Activated naive CD8-positive, alpha-beta T cell treated with anti-CD3 and anti-CD28 coated beads for 36 hours (primary cell): ENCODE measurements around the gene VWC2L. TPM values are rescaled to one million over a fixed set of nuclear protein-coding genes. Genes with fewer than 3 reads are reported as not detected.

Experiments used
- DNase-seq: peaks from one replicate; pipeline ENCODE4 v3.0.0; 2021
- H3K27ac Mint-ChIP-seq: one replicate; pipeline ENCODE4 v1.8.0; 2022; ENCODE audit warnings: mild to moderate bottlenecking, moderate library complexity, mixed read lengths
- H3K27me3 Mint-ChIP-seq: one replicate; pipeline ENCODE4 v1.8.0; 2022; ENCODE audit warnings: mild to moderate bottlenecking, mixed read lengths
- H3K36me3 Mint-ChIP-seq: one replicate; pipeline ENCODE4 v1.8.0; 2021; ENCODE audit warnings: mild to moderate bottlenecking, mixed read lengths
- H3K4me1 Mint-ChIP-seq: one replicate; pipeline ENCODE4 v1.8.0; 2021; ENCODE audit warnings: mixed read lengths
- H3K4me3 Mint-ChIP-seq: one replicate; pipeline ENCODE4 v1.8.0; 2022; ENCODE audit warnings: mild to moderate bottlenecking, moderate library complexity, mixed read lengths
- H3K9me3 Mint-ChIP-seq: one replicate; pipeline ENCODE4 v1.8.0; 2022; ENCODE audit warnings: mixed read lengths
- total RNA-seq, 2 experiments: library from RNA; stranded (reverse); gene quantifications; one replicate each; pipeline ENCODE4 v1.2.3, GENCODE V29; 2021

The VWC2L gene
- total RNA-seq, 2 experiments from 2014 or later: not detected

- H3K36me3 Mint-ChIP-seq: no peaks in the 10 kb centered on the region
- H3K4me3 Mint-ChIP-seq: no peak overlapping the region
These were observed 132.0 kb downstream of the VWC2L start for GRCh38 chr2:214542866-214543265.

GRCh38 chr2:214543386-214543955, 132.6 kb downstream of the VWC2L start:
- no peak for DNase-seq
- Mint-ChIP-seq H3K9me3 (no peaks in the 10 kb centered on the region), H3K27ac (no peak overlapping the region), H3K36me3 (no peaks in the 10 kb centered on the region), H3K4me1 (peaks cover 1% of the 10 kb centered on the region), H3K27me3 (no peaks in the 10 kb centered on the region), H3K4me3 (no peak overlapping the region)

More at GRCh38 chr2:214542866-214543265, 132.0 kb downstream of the VWC2L start:
- Mint-ChIP-seq H3K9me3 (no peaks in the 10 kb centered on the region), H3K4me1 (peaks cover 1% of the 10 kb centered on the region), H3K27ac (no peak overlapping the region), H3K27me3 (no peaks in the 10 kb centered on the region)
- no peak for DNase-seq

DNA sequence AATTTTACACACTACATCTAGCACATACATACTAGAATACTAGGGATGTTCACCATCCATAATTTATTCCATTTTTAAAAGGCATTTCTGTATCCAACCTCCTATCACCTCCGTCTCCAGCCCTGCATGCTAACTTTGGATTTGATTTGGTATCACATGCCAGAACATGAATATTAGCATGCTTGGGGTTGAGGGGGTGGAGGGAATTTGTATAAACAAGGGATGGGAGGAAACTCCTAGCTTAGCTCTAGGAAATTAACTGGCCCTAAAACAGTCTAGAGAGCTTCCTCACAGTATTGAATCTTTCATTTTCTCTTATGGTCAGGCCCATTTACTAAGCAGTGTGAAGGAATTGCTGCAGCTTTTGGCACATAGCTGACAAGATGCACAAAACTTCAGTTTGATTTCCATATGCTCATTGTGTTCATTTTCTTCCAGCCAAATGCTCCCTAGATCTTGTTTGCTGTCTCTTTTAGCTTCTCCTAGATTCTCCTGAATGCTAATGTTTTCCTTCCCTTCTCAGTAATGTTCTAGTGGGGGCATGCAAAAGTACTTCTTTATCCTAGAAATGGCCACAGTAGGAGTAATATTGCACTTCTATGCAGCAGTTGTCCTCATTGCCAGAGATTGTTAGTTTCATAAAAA, 135.2 kb downstream of the VWC2L start:
- H3K36me3 Mint-ChIP-seq: no peaks in the 10 kb centered on the region

DNA sequence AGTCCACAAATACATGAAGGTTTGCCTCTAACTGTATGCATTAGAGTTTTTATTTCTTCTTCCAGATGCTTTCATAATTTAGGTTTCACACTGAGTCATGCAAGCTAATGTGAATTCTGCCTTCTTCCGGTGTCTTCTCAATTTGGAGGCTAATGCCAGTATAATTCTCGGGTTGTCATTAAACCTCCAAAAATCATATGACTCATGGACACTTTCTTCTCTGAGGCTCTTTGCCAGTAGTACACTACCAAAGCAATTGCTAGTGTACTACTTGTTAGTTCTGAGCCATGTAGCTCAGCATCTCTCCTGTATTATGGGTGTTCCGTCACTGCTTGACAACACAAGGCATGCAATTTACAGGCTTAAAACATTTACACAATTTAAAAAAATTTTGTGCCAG, 137.1 kb downstream of the VWC2L start:
- no peaks in the 10 kb centered on the region for H3K27me3 Mint-ChIP-seq
- H3K9me3 Mint-ChIP-seq: no peaks in the 10 kb centered on the region
- H3K27ac Mint-ChIP-seq: no peak overlapping the region
- no peak overlapping the region for H3K4me3 Mint-ChIP-seq
- no peaks in the 10 kb centered on the region for H3K36me3 Mint-ChIP-seq
- DNase-seq: no peak
- H3K4me1 Mint-ChIP-seq: peaks cover 1% of the 10 kb centered on the region

More for the DNA sequence above, 135.2 kb downstream of the VWC2L start:
- H3K27me3 Mint-ChIP-seq: no peaks in the 10 kb centered on the region
- DNase-seq: no peak
- H3K9me3 Mint-ChIP-seq: no peaks in the 10 kb centered on the region
- no peak overlapping the region for H3K4me3 Mint-ChIP-seq
- peaks cover 1% of the 10 kb centered on the region for H3K4me1 Mint-ChIP-seq
- H3K27ac Mint-ChIP-seq: no peak overlapping the region

- Mint-ChIP-seq H3K4me3 (no peak overlapping the region), H3K27ac (no peak overlapping the region), H3K36me3 (no peaks in the 10 kb centered on the region), H3K9me3 (no peaks in the 10 kb centered on the region), H3K4me1 (no peaks in the 10 kb centered on the region), H3K27me3 (no peaks in the 10 kb centered on the region)
- DNase-seq: no peak
These were observed 139.1 kb downstream of the VWC2L start for GRCh38 chr2:214549946-214550345.

- H3K27ac Mint-ChIP-seq: no peak overlapping the region
- H3K27me3 Mint-ChIP-seq: no peaks in the 10 kb centered on the region
- H3K9me3 Mint-ChIP-seq: no peaks in the 10 kb centered on the region
- H3K4me3 Mint-ChIP-seq: no peak overlapping the region
- DNase-seq: no peak
- no peaks in the 10 kb centered on the region for H3K4me1 Mint-ChIP-seq
- no peaks in the 10 kb centered on the region for H3K36me3 Mint-ChIP-seq
These were observed 139.9 kb downstream of the VWC2L start for GRCh38 chr2:214550786-214551185.

DNA sequence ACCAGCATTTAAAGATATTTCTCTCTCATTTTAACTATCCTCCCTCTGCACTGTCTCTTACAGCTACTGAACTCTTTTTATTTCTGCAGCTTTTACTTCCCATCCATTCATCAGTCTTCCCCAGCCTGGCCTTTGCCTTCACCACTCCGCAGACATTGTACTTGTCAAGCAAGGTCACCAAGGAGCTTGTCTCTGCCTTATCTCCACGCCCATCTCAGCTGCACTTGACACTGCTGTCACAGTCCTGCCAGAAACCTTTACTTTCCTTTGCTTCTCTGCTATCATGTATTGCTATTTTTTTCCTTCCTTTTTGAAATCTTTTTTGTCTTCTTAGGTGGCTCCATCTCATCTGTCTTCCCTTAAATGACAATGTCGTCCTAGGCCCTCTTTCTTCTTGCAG, 147.0 kb downstream of the VWC2L start:
- Mint-ChIP-seq H3K27ac (no peak overlapping the region), H3K36me3 (no peaks in the 10 kb centered on the region), H3K4me1 (no peaks in the 10 kb centered on the region), H3K4me3 (no peak overlapping the region), H3K27me3 (peaks cover 3% of the 10 kb centered on the region), H3K9me3 (no peaks in the 10 kb centered on the region)
- DNase-seq: no peak

DNA sequence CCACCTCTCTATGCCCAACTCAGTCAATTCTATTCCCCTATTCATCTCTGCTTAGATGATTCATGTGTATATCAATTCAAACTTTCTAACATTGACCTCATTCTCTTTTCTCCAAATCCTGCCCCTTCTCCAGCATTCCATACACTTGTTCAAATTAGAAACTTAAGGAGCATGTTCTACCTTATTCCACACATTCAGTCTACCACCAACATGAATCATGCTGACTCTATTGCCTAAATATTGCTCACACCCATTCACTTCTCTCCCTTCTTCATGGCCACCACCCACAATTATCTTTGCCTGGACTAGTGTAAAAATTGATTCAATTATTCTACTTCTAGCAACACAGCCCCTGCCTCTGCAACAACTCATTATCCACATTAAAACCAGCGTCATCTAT, 147.5 kb downstream of the VWC2L start:
- Mint-ChIP-seq H3K27me3 (peaks cover 3% of the 10 kb centered on the region), H3K36me3 (no peaks in the 10 kb centered on the region), H3K27ac (no peak overlapping the region), H3K9me3 (no peaks in the 10 kb centered on the region), H3K4me3 (no peak overlapping the region), H3K4me1 (no peaks in the 10 kb centered on the region)
- DNase-seq: no peak

DNA sequence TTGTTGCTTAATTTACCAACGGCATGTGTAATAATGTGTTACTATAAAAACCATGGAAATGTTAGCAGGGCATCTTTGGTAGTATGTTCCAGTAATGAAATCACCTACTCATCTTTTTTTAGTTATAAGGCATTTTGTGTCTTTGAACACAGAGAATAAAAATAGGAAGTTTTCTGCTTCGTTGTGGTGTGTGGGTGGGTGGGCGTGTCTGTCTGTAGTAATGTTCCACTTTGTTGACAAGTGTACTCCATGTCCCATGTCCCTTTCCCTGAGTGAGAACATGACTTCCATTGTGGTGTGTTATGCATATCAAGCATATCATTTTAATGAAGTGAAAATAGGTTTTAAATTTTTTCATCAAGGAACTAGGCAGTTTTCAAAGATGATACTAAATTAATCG, 149.3 kb downstream of the VWC2L start:
- Mint-ChIP-seq H3K9me3 (no peaks in the 10 kb centered on the region), H3K27me3 (peaks cover 3% of the 10 kb centered on the region), H3K4me3 (no peak overlapping the region), H3K27ac (no peak overlapping the region), H3K36me3 (no peaks in the 10 kb centered on the region), H3K4me1 (no peaks in the 10 kb centered on the region)
- DNase-seq: no peak

DNA sequence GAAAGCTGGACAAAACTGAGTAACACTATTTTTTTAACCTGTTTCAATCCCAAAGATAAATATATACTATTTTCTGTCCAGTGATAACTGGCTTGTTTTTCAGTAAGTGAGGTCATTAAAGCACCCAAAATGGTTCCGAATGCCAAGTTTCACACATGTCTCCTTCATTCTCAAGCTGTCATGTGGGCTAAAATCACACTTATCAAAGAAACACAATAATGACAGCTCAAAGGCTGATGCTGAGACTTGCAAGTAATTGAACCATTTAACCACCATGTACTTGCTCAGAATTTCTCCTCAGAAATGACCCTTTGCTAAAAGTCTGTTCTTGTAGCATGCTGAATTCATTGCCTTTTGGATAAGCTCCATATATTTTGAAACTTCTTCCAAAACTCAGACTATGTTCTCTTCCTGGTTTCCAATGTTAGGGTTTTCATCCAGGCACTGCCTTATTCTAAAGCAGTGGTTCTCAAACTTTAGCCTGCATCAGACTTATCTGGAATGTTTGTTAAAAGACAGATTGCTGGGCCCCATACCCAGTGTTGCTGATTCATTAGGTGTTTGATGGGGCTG, 149.8 kb downstream of the VWC2L start:
- no peak for DNase-seq
- Mint-ChIP-seq H3K36me3 (no peaks in the 10 kb centered on the region), H3K4me1 (no peaks in the 10 kb centered on the region), H3K9me3 (no peaks in the 10 kb centered on the region), H3K27ac (no peak overlapping the region), H3K27me3 (peaks cover 3% of the 10 kb centered on the region), H3K4me3 (no peak overlapping the region)

- no peak for DNase-seq
- H3K4me1 Mint-ChIP-seq: no peaks in the 10 kb centered on the region
- no peak overlapping the region for H3K4me3 Mint-ChIP-seq
- no peaks in the 10 kb centered on the region for H3K9me3 Mint-ChIP-seq
- H3K27me3 Mint-ChIP-seq: peaks cover 9% of the 10 kb centered on the region
- H3K27ac Mint-ChIP-seq: no peak overlapping the region
- no peaks in the 10 kb centered on the region for H3K36me3 Mint-ChIP-seq
These were observed 154.4 kb downstream of the VWC2L start for GRCh38 chr2:214565246-214565645.

- DNase-seq: no peak
- Mint-ChIP-seq H3K4me1 (no peaks in the 10 kb centered on the region), H3K9me3 (no peaks in the 10 kb centered on the region), H3K27ac (no peak overlapping the region), H3K36me3 (no peaks in the 10 kb centered on the region), H3K27me3 (peaks cover 9% of the 10 kb centered on the region), H3K4me3 (no peak overlapping the region)
These were observed 155.6 kb downstream of the VWC2L start for GRCh38 chr2:214566457-214566856.

DNA sequence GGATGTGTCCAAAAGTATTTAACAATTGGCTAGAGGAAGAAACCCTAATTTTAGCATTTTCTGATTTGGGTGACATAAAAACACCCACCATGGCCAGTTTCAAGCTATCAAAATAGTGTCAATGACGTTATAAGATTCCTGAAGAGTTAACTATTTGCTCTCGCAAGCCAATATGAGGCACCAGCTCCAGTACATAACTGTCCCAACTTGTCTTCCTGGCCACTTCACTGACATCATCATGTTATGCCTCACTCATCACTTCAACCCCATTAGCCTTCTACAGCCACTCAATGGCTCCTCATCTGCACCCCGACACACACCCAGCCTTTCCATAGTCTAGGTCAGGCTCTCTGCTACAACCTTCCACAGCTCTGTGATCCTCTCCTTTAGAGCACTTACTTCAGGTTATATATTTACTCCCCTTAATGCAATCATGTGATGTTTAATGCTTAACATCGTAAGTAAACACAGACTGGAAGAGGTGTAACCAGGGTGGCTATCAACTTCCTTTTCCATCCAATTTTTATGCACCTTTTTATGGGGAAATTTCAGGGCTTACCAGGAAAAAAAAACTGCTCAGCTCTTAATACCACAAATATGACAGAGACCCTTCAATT, 158.7 kb downstream of the VWC2L start:
- no peak for DNase-seq
- peaks cover 7% of the 10 kb centered on the region for H3K27me3 Mint-ChIP-seq
- no peak overlapping the region for H3K27ac Mint-ChIP-seq
- no peaks in the 10 kb centered on the region for H3K9me3 Mint-ChIP-seq
- H3K4me1 Mint-ChIP-seq: no peaks in the 10 kb centered on the region
- H3K4me3 Mint-ChIP-seq: no peak overlapping the region
- no peaks in the 10 kb centered on the region for H3K36me3 Mint-ChIP-seq

DNA sequence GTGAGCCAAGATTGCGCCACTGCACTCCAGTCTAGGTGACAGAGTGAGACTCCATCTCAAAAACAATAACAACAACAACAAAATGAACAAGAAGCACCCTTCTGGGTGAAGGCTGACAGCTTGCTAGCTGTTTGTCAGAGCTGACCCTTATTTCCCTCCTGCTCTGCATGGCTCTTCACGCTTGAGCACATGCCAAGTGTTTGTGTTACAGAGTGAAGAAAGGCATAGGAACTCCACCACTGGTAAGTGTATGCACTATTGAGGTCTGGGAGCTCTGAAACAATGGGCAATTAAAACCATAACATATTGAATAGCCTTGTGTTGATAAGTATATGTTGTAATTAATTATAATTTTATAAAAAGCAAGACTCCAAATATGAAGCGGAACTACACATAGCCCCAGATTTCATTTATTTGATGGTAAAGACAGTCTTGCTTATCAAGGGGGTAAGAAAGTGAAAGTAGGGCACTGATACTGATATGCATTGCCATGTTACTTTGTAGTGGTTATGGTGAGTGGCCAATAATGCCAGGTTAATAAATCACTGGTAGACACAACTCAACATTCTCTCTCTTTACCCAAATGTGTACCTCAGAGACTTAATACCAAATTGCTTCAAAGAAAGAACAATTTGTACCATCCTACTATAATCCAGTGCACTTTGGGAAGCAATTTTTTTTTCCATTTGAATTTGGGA, 163.4 kb downstream of the VWC2L start:
- no peak overlapping the region for H3K4me3 Mint-ChIP-seq
- H3K9me3 Mint-ChIP-seq: no peaks in the 10 kb centered on the region
- no peak overlapping the region for H3K27ac Mint-ChIP-seq
- DNase-seq: no peak
- H3K36me3 Mint-ChIP-seq: no peaks in the 10 kb centered on the region
- peaks cover 7% of the 10 kb centered on the region for H3K4me1 Mint-ChIP-seq
- peaks cover 10% of the 10 kb centered on the region for H3K27me3 Mint-ChIP-seq

DNA sequence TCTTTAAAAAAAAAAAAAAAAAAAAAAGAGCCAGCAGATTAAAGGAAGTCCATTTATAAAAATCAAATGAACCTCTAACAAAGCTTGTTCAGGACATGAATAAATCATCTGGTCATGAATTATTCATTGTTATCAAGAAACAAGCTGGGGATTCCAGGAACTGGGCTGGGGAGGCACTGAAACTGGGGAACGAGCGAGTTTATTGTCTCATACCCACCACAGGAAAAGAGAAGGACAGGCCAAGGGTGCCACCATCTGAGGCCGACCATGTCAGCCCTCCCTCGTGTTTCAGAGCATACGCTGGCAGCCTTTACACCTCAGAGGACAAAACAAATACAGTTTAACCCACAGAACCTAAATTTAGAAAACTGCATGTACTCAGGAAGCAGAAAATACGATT, 164.2 kb downstream of the VWC2L start:
- H3K4me1 Mint-ChIP-seq: peaks cover 7% of the 10 kb centered on the region
- H3K9me3 Mint-ChIP-seq: no peaks in the 10 kb centered on the region
- H3K36me3 Mint-ChIP-seq: no peaks in the 10 kb centered on the region
- no peak overlapping the region for H3K27ac Mint-ChIP-seq
- no peak for DNase-seq
- peaks cover 10% of the 10 kb centered on the region for H3K27me3 Mint-ChIP-seq
- no peak overlapping the region for H3K4me3 Mint-ChIP-seq
